Naive thymus-derived CD8-positive, alpha-beta T cell (primary cell): ENCODE measurements around the gene MCFD2. TPM values are rescaled to one million over a fixed set of nuclear protein-coding genes. Genes with fewer than 3 reads are reported as not detected.
A peak's percentile ranks its signal among the peaks of the same experiment; 100 is the strongest.

Experiments used
- ATAC-seq, 2 donors: fragments of 150-1000 bp; cut with Tn5 transposase in 1 of 2; sonication (Bioruptor Pico), chemical (Tn5 transposase) in 1 of 2; 1 replicate in 1 of 2; 2 replicates in 1 of 2; pipeline ENCODE4 v1.10.0; 2021; ENCODE audit warnings: mild to moderate bottlenecking in 2 of 2, moderate library complexity in 2 of 2
- POLR2A ChIA-PET: fragments of 350-600 bp; sonication (Branson Sonifier 250); formaldehyde crosslinking; loops from one replicate; lab custom pipeline; 2021; ENCODE audit warnings: antibody characterized with exemption; lab: Charles Lee
- DNase-seq, 10 donors: peaks; one replicate each; pipeline versions ENCODE4 v3.0.0 to v3.0.0-alpha.2; 2020 to 2022
- H3K27ac Mint-ChIP-seq, 10 donors: one replicate each; pipeline ENCODE4 v1.8.0; 2020 to 2022; ENCODE audit warnings: mild to moderate bottlenecking in 10 of 10, mixed read lengths in 10 of 10, moderate library complexity in 4 of 10, inconsistent platforms in 1 of 10
- H3K27me3 Mint-ChIP-seq, 5 donors: one replicate each; pipeline ENCODE4 v1.8.0; 2021 to 2022; ENCODE audit warnings: mixed read lengths in 5 of 5
- H3K36me3 Mint-ChIP-seq, 3 donors: one replicate each; pipeline ENCODE4 v1.8.0; 2020 to 2022; ENCODE audit warnings: mixed read lengths in 3 of 3, mild to moderate bottlenecking in 2 of 3, inconsistent platforms in 1 of 3
- H3K4me1 Mint-ChIP-seq, 4 donors: one replicate each; pipeline ENCODE4 v1.8.0; 2021 to 2022; ENCODE audit warnings: mixed read lengths in 4 of 4
- H3K4me3 Mint-ChIP-seq, 10 donors: one replicate each; pipeline ENCODE4 v1.8.0; 2020 to 2022; ENCODE audit warnings: mild to moderate bottlenecking in 10 of 10, mixed read lengths in 10 of 10, moderate library complexity in 6 of 10, inconsistent platforms in 1 of 10
- H3K9me3 Mint-ChIP-seq, 9 donors: one replicate each; pipeline ENCODE4 v1.8.0; 2020 to 2022; ENCODE audit warnings: mixed read lengths in 9 of 9, mild to moderate bottlenecking in 3 of 9, inconsistent platforms in 1 of 9, moderate library complexity in 1 of 9
- polyA plus RNA-seq, 3 donors: library from polyadenylated mRNA; unstranded; fragments of 300-500 nt; fragmentation: Illumina TruSeq; gene quantifications; one replicate each; pipeline ENCODE4 v1.2.3, GENCODE V29; 2021
- total RNA-seq, 8 experiments: library from RNA in 2 of 8; stranded (reverse) in 2 of 8; gene quantifications; one replicate each; pipeline ENCODE4 v1.2.3 and lab custom pipeline; 2021 to 2026

The MCFD2 gene
- total and polyA plus RNA-seq, 5 experiments from 2014 or later: 23.5 to 42.4 (median 29.1) TPM

DNA sequence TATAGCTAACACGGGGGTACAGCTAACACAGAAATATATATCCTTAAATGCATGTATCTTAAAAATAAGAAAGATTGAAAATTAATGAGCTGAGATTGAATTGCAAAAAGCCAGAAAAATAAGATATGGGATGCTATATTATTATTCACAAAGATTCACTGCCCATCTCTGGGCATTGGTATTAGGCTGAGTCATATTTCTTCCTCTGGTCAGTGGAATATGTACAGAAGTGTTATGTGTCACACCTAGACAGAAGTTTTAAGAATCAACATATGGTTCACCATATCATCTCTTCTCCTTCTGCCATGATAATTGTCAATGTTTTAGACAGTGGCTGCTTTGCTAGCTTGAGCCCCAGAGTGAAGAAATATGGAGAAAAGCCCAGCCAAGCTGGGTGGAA lies 14.0 kb upstream of the MCFD2 start:
- Mint-ChIP-seq H3K27me3 (no peaks in the 10 kb centered on the region), H3K4me3 (no peak overlapping the region), H3K9me3 (peaks cover 0 to 15% (median 13%) of the 10 kb centered on the region in 9 donors), H3K4me1 (peaks cover 5 to 21% (median 12%) of the 10 kb centered on the region in 4 donors), H3K36me3 (peaks cover 8 to 18% (median 14%) of the 10 kb centered on the region in 3 donors), H3K27ac (no peak overlapping the region)
- DNase-seq (no peak), ATAC-seq (no peak)
- POLR2A ChIA-PET: interaction anchor here (0.7 kb wide), 1 partner anchor 13 kb away, joined by 4 read pairs; no protein-coding TSS in a partner anchor

DNA sequence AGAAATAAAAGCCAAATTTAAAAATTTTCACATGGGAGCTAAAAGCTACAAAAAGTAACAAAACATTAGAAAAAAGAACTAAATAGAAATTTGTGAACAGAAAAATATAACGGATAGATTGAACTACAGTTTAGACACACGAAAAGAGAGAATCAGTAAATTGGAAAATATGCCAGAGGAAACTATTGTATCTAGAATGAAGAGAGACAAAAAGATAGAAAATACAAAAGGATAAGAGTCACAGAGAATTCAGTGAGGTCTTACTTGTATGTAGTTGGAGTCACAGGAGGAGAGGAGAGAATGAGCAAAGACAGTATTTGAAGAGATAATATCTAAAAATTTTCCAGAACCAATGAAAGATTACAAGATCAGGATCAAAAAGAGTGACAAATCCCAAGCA lies 11.3 kb upstream of the MCFD2 start:
- no peak for DNase-seq
- peak overlapping the region in 1 of 10 donors; percentile 16 for H3K27ac Mint-ChIP-seq
- no peak overlapping the region for H3K4me3 Mint-ChIP-seq
- POLR2A ChIA-PET: no interaction called here
- peaks cover 0 to 15% (median 13%) of the 10 kb centered on the region in 9 donors for H3K9me3 Mint-ChIP-seq
- no peaks in the 10 kb centered on the region for H3K27me3 Mint-ChIP-seq
- H3K4me1 Mint-ChIP-seq: peaks cover 14 to 18% (median 15%) of the 10 kb centered on the region in 4 donors
- no peak for ATAC-seq
- peaks cover 10 to 18% (median 14%) of the 10 kb centered on the region in 3 donors for H3K36me3 Mint-ChIP-seq

DNA sequence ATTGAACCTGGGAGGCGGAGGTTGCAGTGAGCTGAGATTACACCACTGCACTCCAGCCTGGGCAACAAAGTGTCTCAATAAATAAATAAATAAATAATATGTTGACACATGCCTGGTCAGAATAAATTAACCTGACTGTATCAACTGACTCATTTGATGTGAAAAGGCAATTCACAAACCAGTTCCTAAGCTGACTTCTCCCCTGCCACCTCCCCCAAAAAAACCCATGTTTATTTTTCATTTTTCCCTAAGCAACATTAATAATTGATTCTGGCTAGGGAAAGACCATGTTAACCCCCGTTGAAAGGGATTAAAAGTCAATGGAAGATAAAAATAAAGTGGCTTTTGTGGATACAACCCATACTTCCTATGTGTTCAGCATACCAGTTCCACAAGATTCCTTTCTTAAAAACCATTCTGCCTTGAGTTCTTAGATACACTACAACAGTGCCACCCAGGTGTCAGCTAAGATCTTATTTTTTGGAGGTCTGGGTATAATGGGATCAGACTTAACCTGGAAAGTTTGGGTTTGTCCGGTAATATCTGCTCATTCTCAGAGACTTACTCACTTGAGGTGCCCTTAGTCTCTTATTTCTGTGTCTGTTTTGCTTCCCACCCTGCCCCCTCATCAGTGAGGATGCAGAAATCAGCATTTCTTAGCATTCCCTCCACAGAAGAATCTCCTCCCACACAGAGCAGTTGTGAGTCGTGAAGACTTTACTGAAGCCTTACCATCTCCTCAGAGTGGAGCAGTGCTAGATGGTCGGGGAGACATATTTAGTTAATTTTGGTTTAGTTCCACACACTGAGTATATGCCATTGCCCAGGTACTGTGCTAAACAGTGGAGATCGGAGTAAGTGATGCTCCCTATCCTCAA lies 10.1 kb upstream of the MCFD2 start:
- Mint-ChIP-seq H3K4me3 (no peak overlapping the region), H3K27ac (no peak overlapping the region)
- ATAC-seq: no peak

GRCh38 chr2:46924608-46925007 lies 9.0 kb upstream of the MCFD2 start:
- peaks cover 22 to 27% (median 23%) of the 10 kb centered on the region in 4 donors for H3K4me1 Mint-ChIP-seq
- peak overlapping the region in 1 of 10 donors; percentile 10 for H3K27ac Mint-ChIP-seq
- H3K36me3 Mint-ChIP-seq: peaks cover 10 to 16% (median 14%) of the 10 kb centered on the region in 3 donors
- H3K4me3 Mint-ChIP-seq: no peak overlapping the region
- H3K27me3 Mint-ChIP-seq: no peaks in the 10 kb centered on the region
- ATAC-seq (no peak), DNase-seq (no peak)
- peaks cover 0 to 15% (median 13%) of the 10 kb centered on the region in 9 donors for H3K9me3 Mint-ChIP-seq
- POLR2A ChIA-PET: no interaction called here

More for the DNA sequence above, 10.1 kb upstream of the MCFD2 start:
- Mint-ChIP-seq H3K4me1 (peaks cover 20 to 27% (median 21%) of the 10 kb centered on the region in 4 donors), H3K36me3 (peaks cover 10 to 16% (median 14%) of the 10 kb centered on the region in 3 donors), H3K9me3 (peaks cover 0 to 15% (median 13%) of the 10 kb centered on the region in 9 donors), H3K27me3 (no peaks in the 10 kb centered on the region)
- no peak for DNase-seq
- POLR2A ChIA-PET: no interaction called here

GRCh38 chr2:46924038-46924437 lies 8.4 kb upstream of the MCFD2 start:
- H3K27ac Mint-ChIP-seq: no peak overlapping the region
- peaks cover 10 to 16% (median 14%) of the 10 kb centered on the region in 3 donors for H3K36me3 Mint-ChIP-seq
- no peak for DNase-seq
- H3K27me3 Mint-ChIP-seq: no peaks in the 10 kb centered on the region
- peaks cover 0 to 15% (median 13%) of the 10 kb centered on the region in 9 donors for H3K9me3 Mint-ChIP-seq
- no peak for ATAC-seq
- no peak overlapping the region for H3K4me3 Mint-ChIP-seq
- H3K4me1 Mint-ChIP-seq: peaks cover 22 to 27% (median 24%) of the 10 kb centered on the region in 4 donors
- POLR2A ChIA-PET: no interaction called here

DNA sequence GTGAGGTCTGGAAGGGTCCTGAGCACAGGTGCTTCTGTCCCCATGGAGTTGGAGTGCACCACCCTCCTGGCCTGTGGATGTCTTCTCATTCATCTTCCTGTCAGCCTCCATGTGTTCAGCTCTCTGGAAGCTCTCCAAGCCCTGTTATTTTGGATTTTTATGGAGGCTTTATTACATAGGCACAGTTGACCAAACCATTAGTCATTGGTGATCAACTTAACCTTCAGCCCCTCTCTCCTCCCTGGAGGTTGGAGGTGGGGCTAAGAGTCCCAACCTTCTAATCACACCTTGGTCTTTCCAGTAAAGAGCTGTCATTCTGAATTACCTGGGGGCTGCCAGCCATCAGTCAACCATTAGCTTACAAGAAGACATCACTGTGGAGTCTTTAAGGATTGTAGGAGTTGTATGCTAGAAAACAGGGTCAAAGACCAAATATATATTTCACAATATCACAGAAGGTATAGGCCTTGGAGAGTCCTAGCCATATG lies 7.5 kb upstream of the MCFD2 start:
- peak overlapping the region in 9 of 10 donors; percentile 31 to 88 (median 71) for H3K27ac Mint-ChIP-seq
- DNase-seq: no peak
- no peak for ATAC-seq
- H3K4me1 Mint-ChIP-seq: peaks cover 24 to 32% (median 31%) of the 10 kb centered on the region in 4 donors
- H3K9me3 Mint-ChIP-seq: peaks cover 0 to 15% (median 13%) of the 10 kb centered on the region in 9 donors
- H3K36me3 Mint-ChIP-seq: peaks cover 10 to 16% (median 14%) of the 10 kb centered on the region in 3 donors
- POLR2A ChIA-PET: interaction anchor here (1.7 kb wide), 1 partner anchor 14 kb away, joined by 7 read pairs; no protein-coding TSS in a partner anchor
- no peaks in the 10 kb centered on the region for H3K27me3 Mint-ChIP-seq
- H3K4me3 Mint-ChIP-seq: peak overlapping the region in 5 of 10 donors; percentile 13 to 63 (median 39)

- H3K27me3 Mint-ChIP-seq: no peaks in the 10 kb centered on the region
- DNase-seq (no peak), ATAC-seq (peak in 1 of 2 donors; percentile 35)
- peaks cover 29 to 37% (median 36%) of the 10 kb centered on the region in 4 donors for H3K4me1 Mint-ChIP-seq
- H3K9me3 Mint-ChIP-seq: peaks cover 0 to 15% (median 13%) of the 10 kb centered on the region in 9 donors
- peak overlapping the region in 8 of 10 donors; percentile 13 to 63 (median 38) for H3K4me3 Mint-ChIP-seq
- POLR2A ChIA-PET: interaction anchor here (1.7 kb wide), 1 partner anchor 15 kb away, joined by 7 read pairs; no protein-coding TSS in a partner anchor
- peaks cover 10 to 16% (median 14%) of the 10 kb centered on the region in 3 donors for H3K36me3 Mint-ChIP-seq
- peak overlapping the region; percentile 41 to 88 (median 82) for H3K27ac Mint-ChIP-seq
Measured at GRCh38 chr2:46922606-46923005, 7.0 kb upstream of the MCFD2 start.

GRCh38 chr2:46921676-46922448 lies 6.3 kb upstream of the MCFD2 start:
- no peak for DNase-seq
- peaks cover 0 to 10% (median 9%) of the 10 kb centered on the region in 9 donors for H3K9me3 Mint-ChIP-seq
- H3K4me1 Mint-ChIP-seq: peaks cover 34 to 44% (median 43%) of the 10 kb centered on the region in 4 donors
- ATAC-seq: peak; percentile 42 to 43
- POLR2A ChIA-PET: interaction anchor here (1.7 kb wide), 1 partner anchor 15 kb away, joined by 7 read pairs; no protein-coding TSS in a partner anchor
- no peaks in the 10 kb centered on the region for H3K27me3 Mint-ChIP-seq
- peak overlapping the region; percentile 41 to 88 (median 82) for H3K27ac Mint-ChIP-seq
- H3K36me3 Mint-ChIP-seq: peaks cover 6 to 11% (median 10%) of the 10 kb centered on the region in 3 donors
- peak overlapping the region in 8 of 10 donors; percentile 14 to 63 (median 54) for H3K4me3 Mint-ChIP-seq

DNA sequence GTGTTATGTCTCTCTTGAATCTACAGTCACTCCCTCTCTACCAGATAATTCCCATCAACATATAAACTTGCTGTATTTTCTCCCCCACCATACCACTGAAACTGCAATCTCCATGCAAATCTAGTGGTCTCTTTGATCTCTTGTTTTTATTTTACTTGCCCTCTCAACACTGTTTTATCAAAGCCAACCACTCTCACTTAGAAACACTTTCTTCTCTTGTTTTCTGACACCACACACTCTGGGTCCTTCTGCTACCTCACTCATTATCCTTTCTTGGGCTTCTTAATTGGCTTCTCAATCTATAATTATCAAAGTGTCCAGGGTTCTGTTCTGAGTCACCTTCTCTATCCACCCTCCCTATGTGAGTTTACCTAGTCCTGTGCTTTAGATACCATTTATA lies 2.0 kb upstream of the MCFD2 start:
- peak; percentile 7 to 38 for ATAC-seq
- DNase-seq: peak in 4 of 10 donors; percentile 12 to 67 (median 38)
- Mint-ChIP-seq H3K9me3 (no peaks in the 10 kb centered on the region), H3K36me3 (peaks cover 0 to 3% (median 1%) of the 10 kb centered on the region in 3 donors), H3K27ac (peak overlapping the region; percentile 41 to 99 (median 83)), H3K4me3 (peak overlapping the region; percentile 62 to 98 (median 92)), H3K4me1 (peaks cover 44 to 71% (median 66%) of the 10 kb centered on the region in 4 donors), H3K27me3 (no peaks in the 10 kb centered on the region)
- POLR2A ChIA-PET: interaction anchor here (1.2 kb wide), 1 partner anchor 73 kb away, joined by 3 read pairs; no protein-coding TSS in a partner anchor

- no peaks in the 10 kb centered on the region for H3K27me3 Mint-ChIP-seq
- ATAC-seq: peak; percentile 84 to 85
Measured at GRCh38 chr2:46915811-46916630, 415 bp upstream of the MCFD2 start.

More at GRCh38 chr2:46915811-46916630, 415 bp upstream of the MCFD2 start:
- POLR2A ChIA-PET: interaction anchor here (0.6 to 1.3 kb wide), 3 partner anchors 14 to 257 kb away, joined by 4 read pairs; no protein-coding TSS in a partner anchor
- no peaks in the 10 kb centered on the region for H3K9me3 Mint-ChIP-seq
- peak; percentile 69 to 96 (median 81) for DNase-seq
- H3K27ac Mint-ChIP-seq: peak overlapping the region; percentile 88 to 99 (median 97)
- peak overlapping the region; percentile 91 to 98 (median 92) for H3K4me3 Mint-ChIP-seq
- peaks cover 33 to 63% (median 53%) of the 10 kb centered on the region in 4 donors for H3K4me1 Mint-ChIP-seq
- H3K36me3 Mint-ChIP-seq: peaks cover 0 to 12% (median 3%) of the 10 kb centered on the region in 3 donors
